ENCODE measurements around the gene KCNJ12. TPM values are rescaled to one million over a fixed set of nuclear protein-coding genes. Genes with fewer than 3 reads are reported as not detected.

KCNJ12 gene
- total and polyA plus RNA-seq, 2 of the 4 experiments (the other 2 are of a cell fraction): under 0.01 to 0.10 TPM

- CTCF ChIA-PET: no interaction called here
- Histone ChIP-seq H3K9me1 (ENCODE audit: insufficient read depth, low read length) (no peaks in the 10 kb centered on the region), H2BK5ac (ENCODE audit: low read depth, low read length, poor library complexity, severe bottlenecking) (no peak overlapping the region), H3K27me3 (ENCODE audit: control insufficient read depth, insufficient read depth, low read length) (peaks cover 9% of the 10 kb centered on the region; the same call in 1 of the 2 replicates), H4K8ac (ENCODE audit: low read depth in 2 of 2, low read length in 2 of 2) (no peak overlapping the region), H4K5ac (ENCODE audit: low read depth, low read length) (no peak overlapping the region), H3K56ac (ENCODE audit: extremely low read depth, insufficient read depth, low read length) (no peak overlapping the region), H3K9ac (ENCODE audit: low read depth, low read length) (no peak overlapping the region), H3K14ac (replicated peaks; ENCODE audit: low read depth, low read length) (no peak overlapping the region), H2AK5ac (ENCODE audit: low read depth, low read length) (no peak overlapping the region), H3K4me2 (ENCODE audit: low read depth, low read length) (no peak overlapping the region), H3K23ac (ENCODE audit: low read depth, low read length) (no peak overlapping the region), H3K18ac (ENCODE audit: low read depth, low read length) (no peak overlapping the region), H2BK20ac (ENCODE audit: low read depth, low read length) (no peak overlapping the region), H3K9me3 (ENCODE audit: control insufficient read depth, insufficient read depth, low read length) (no peaks in the 10 kb centered on the region), H2BK15ac (ENCODE audit: low read depth, low read length) (no peak overlapping the region), H3K27ac (ENCODE audit: insufficient read depth, low read length) (no peak overlapping the region), H3K36me3 (ENCODE audit: control insufficient read depth, insufficient read depth, low read length) (no peaks in the 10 kb centered on the region), H2AFZ (replicated peaks; ENCODE audit: low read length, poor library complexity) (no peak overlapping the region), H2AK9ac (replicated peaks; ENCODE audit: low read depth, low read length, poor library complexity) (no peak overlapping the region), H4K20me1 (ENCODE audit: insufficient read depth, low read length) (no peaks in the 10 kb centered on the region), H4K91ac (ENCODE audit: insufficient read depth, low read depth, low read length) (no peak overlapping the region), H3K79me1 (ENCODE audit: low read depth in 1 of 2, low read length in 2 of 2) (no peaks in the 10 kb centered on the region), H3K4ac (ENCODE audit: low read depth, low read length) (no peak overlapping the region), H3K4me1 (ENCODE audit: control insufficient read depth, insufficient read depth, low read length) (no peaks in the 10 kb centered on the region), H3K4me3 (ENCODE audit: insufficient read depth, low read depth, low read length) (no peak overlapping the region), H2BK120ac (ENCODE audit: low read depth, low read length) (no peak overlapping the region)
- 91% methylated on average over 10 of the region's 23 CpGs; no CpG with 5 or more reads in 1 of the 2 experiments for WGBS, 2 experiments (ENCODE audit: extremely low coverage in 2 of 2, insufficient read length in 1 of 2)
- dilution Hi-C loops (cut with HindIII; ENCODE audit: low sequenced_read_pairs, unreplicated experiment): no loop called here
- TF ChIP-seq NFE2L2 (IDR thresholded peaks at IDR 0.05; ENCODE audit: low read depth, low read length): no peak
- no peak for TF ChIP-seq FOS (IDR thresholded peaks at IDR 0.05; ENCODE audit: low read depth, low read length)
- TF ChIP-seq CTCF (conservative IDR thresholded peaks at IDR 0.05; ENCODE audit: low read depth, low read length): no peak
- TF ChIP-seq CEBPB (IDR thresholded peaks at IDR 0.05; ENCODE audit: low read depth, low read length): no peak
- POLR2A ChIA-PET (ENCODE audit: unreplicated experiment): no interaction called here
- in situ Hi-C loops (cut with MboI; ENCODE audit: low sequenced_read_pairs): no loop called here
- intact Hi-C loops (cut with micrococcal nuclease): no loop called here
- no peak for ATAC-seq (ENCODE audit: low read depth)
- no peak for DNase-seq
- no TSS peak for BruUV-seq (replicated peaks)
Observed at GRCh38 chr17:21352221-21352980, 23.8 kb upstream of the KCNJ12 start.
